A549 (cell line): ENCODE data around the gene RANBP9. TPM values are rescaled to one million over a fixed set of nuclear protein-coding genes. Genes with fewer than 3 reads are reported as not detected.

Source experiments
- ATAC-seq, 2 experiments: fragments of 200-7000 bp in 1 of 2; fragments of >200 bp in 1 of 2; cut with Nextera tagmentation in 1 of 2; cut with Tn5 transposase in 1 of 2; 3 replicates each; pipeline versions ENCODE4 v1.8.0 to v1.9.1; 2018 to 2020; ENCODE audit warnings: mild to moderate bottlenecking in 1 of 2, moderate library complexity in 1 of 2
- CTCF ChIA-PET: fragments of 300-600 bp; sonication (Branson Sonifier 250); formaldehyde crosslinking; extraction: SDS; loops from one replicate; lab custom pipeline; 2021; ENCODE audit warnings: antibody characterized with exemption, inconsistent platforms; lab: Yijun Ruan, JAX
- POLR2A ChIA-PET: fragments of 350-600 bp; formaldehyde crosslinking; extraction: SDS; loops from one replicate; lab custom pipeline; 2021; ENCODE audit warnings: antibody characterized with exemption, inconsistent platforms; lab: Yijun Ruan, JAX
- DNase-seq, 2 experiments: peaks; one replicate each; pipeline versions ENCODE4 v3.0.0 to v3.0.0-alpha.2; 2011 to 2016; ENCODE audit warnings: low read depth in 1 of 2, low spot score in 1 of 2
- FAIRE-seq: peaks from 2 replicates; lab custom pipeline; 2011; peaks lifted over from hg19 to GRCh38; lab: Jason Lieb, UNC
- H3K27ac ChIP-seq, 2 experiments: fragments of >200 bp; sonication (Bioruptor Twin); formaldehyde crosslinking; 3 replicates each; pipeline ENCODE4 v1.5.1; 2016 to 2017
- H3K4me1 ChIP-seq: fragments of >200 bp; sonication (Bioruptor Twin); formaldehyde crosslinking; 3 replicates; pipeline ENCODE4 v1.6.1; 2016
- H3K4me2 ChIP-seq: fragments of >200 bp; sonication (Bioruptor Twin); formaldehyde crosslinking; 3 replicates; pipeline ENCODE4 v1.6.1; 2016
- H3K4me3 ChIP-seq: fragments of >200 bp; sonication (Bioruptor Twin); formaldehyde crosslinking; 3 replicates; pipeline ENCODE4 v1.5.1; 2016
- H3K9me3 ChIP-seq: fragments of >200 bp; sonication (Bioruptor Twin); formaldehyde crosslinking; 3 replicates; pipeline ENCODE4 v1.6.1; 2016
- CHD2 ChIP-seq: fragments of 150-350 bp; IDR thresholded peaks from 2 replicates; pipeline ENCODE4 v1.6.1; 2014; ENCODE audit warnings: low read length; ENCODE audit not compliant: partially characterized antibody
- CHD4 ChIP-seq: fragments of 200-600 bp; sonication (generic); IDR thresholded peaks from 2 replicates; pipeline ENCODE4 v1.6.1; 2016; ENCODE audit warnings: antibody characterized with exemption, mild to moderate bottlenecking, borderline replicate concordance
- FOXS1 ChIP-seq: fragments of 250-450 bp; sonication (Bioruptor Pico); IDR thresholded peaks from 2 replicates; pipeline ENCODE4 v1.5.0; 2020; ENCODE audit warnings: mild to moderate bottlenecking, moderate library complexity
- GATA3 ChIP-seq: IDR thresholded peaks from 2 replicates; pipeline ENCODE4 v1.6.1; 2012; ENCODE audit warnings: borderline replicate concordance
- MYC ChIP-seq: IDR thresholded peaks from 2 replicates; pipeline ENCODE4 v1.6.1; 2012; ENCODE audit warnings: mild to moderate bottlenecking, inconsistent platforms, low read length, improper control_type of control experiment, borderline replicate concordance
- POLR2AphosphoS2 ChIP-seq: conservative IDR thresholded peaks from 2 replicates; pipeline ENCODE4 v1.6.1; 2012; ENCODE audit warnings: low read length, improper control_type of control experiment, inconsistent platforms
- RARB ChIP-seq: fragments of 250-450 bp; sonication (Bioruptor Pico); IDR thresholded peaks from 2 replicates; pipeline ENCODE4 v1.8.0; 2021; ENCODE audit warnings: mild to moderate bottlenecking, moderate library complexity
- TP53 ChIP-seq: fragments of 250-450 bp; sonication (Bioruptor Pico); IDR thresholded peaks from 2 replicates; pipeline ENCODE4 v1.5.0; 2021; ENCODE audit warnings: mild to moderate bottlenecking, moderate library complexity
- WGBS: methylation state at CpG from one replicate; pipeline ENCODE4 v1.1.6; 2017; ENCODE audit errors: missing lambda C conversion rate; 5-methylcytosine and 5-hydroxymethylcytosine counted together
- polyA plus RNA-seq, 4 experiments: library from polyadenylated mRNA; depleted of rRNA in 3 of 4; stranded (reverse); fragments of >200 nt; fragmentation: RNase III in 1 of 4; extraction: RNeasy Plus Mini Kit Qiagen cat#74134 plus additional on column Dnase treatment in 1 of 4; gene quantifications; 2 replicates in 3 of 4; 3 replicates in 1 of 4; pipeline ENCODE4 v1.2.3, GENCODE V29; 2011 to 2017
- TF ChIP-seq, protein P1 (sequence below): fragments of >200 bp; sonication (Bioruptor Twin); formaldehyde crosslinking; IDR thresholded peaks from 3 replicates; pipeline ENCODE4 v1.6.1; 2016
- TF ChIP-seq, protein P2 (sequence below): fragments of 200-600 bp; sonication (generic); IDR thresholded peaks from 2 replicates; pipeline ENCODE4 v1.6.1; 2016; ENCODE audit warnings: antibody characterized with exemption, mild to moderate bottlenecking, moderate library complexity
- TF ChIP-seq, protein P3 (sequence below): fragments of >200 bp; sonication (Bioruptor Twin); formaldehyde crosslinking; IDR thresholded peaks from 3 replicates; pipeline ENCODE4 v1.5.1; 2016
- TF ChIP-seq, protein P4 (sequence below): IDR thresholded peaks from 2 replicates; pipeline ENCODE4 v1.6.1; 2012; ENCODE audit warnings: low read depth, borderline replicate concordance
- TF ChIP-seq, protein P5 (sequence below): fragments of 250-450 bp; sonication (Bioruptor Pico); IDR thresholded peaks from 2 replicates; pipeline ENCODE4 v1.5.0; 2020; ENCODE audit warnings: low read depth, mild to moderate bottlenecking, moderate library complexity

The RANBP9 gene
- polyA plus RNA-seq, 2 of the 4 experiments (the other 2 are of a cell fraction) = 13.7 to 15.7 TPM

DNA sequence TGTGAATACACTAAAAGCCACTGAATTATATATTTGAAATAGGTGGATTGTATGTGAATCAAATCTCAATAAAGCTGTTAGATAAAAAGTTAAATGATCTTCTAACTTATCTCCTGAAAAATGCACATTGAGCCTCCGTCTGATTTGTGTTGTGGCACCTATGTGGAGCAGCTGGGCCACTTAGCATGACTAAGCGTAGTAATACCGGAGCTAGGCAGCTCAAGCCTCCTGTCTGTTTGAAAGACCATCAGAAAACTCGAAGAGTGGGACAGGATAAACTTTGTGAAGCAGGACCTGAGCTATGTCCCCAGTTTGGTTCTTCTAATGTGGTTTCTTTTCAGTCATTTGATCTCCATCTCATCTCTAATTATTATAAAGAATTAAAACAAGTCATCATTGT is 107.5 kb downstream of the RANBP9 start (continued):
- TF ChIP-seq, protein P1, sequence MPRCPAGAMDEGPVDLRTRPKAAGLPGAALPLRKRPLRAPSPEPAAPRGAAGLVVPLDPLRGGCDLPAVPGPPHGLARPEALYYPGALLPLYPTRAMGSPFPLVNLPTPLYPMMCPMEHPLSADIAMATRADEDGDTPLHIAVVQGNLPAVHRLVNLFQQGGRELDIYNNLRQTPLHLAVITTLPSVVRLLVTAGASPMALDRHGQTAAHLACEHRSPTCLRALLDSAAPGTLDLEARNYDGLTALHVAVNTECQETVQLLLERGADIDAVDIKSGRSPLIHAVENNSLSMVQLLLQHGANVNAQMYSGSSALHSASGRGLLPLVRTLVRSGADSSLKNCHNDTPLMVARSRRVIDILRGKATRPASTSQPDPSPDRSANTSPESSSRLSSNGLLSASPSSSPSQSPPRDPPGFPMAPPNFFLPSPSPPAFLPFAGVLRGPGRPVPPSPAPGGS = no peak
- TF ChIP-seq POLR2AphosphoS2 = no peak
- TF ChIP-seq TP53 (CRISPR knock-in tag) = no peak

DNA sequence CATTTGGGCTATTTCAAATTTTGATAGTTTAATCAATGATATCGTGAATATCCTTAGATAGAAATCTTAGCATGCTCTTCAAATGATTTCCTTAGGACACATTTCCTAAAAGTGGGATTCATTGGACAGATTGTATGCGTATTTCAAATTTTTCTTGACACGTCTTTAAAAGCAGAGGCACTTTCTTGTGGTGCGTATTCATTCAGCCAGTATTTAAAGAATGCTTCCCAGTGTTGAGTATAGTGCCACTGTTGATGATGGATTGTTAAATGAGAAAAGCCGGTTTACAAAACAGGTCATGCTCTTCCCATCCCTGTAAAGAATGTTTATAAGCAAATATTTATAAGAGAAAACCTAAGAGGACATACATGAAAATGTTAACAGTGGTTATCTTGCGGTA is 111.6 kb downstream of the RANBP9 start:
- Histone ChIP-seq H3K27ac (no peak overlapping the region), H3K4me1 (no peaks in the 10 kb centered on the region), H3K4me2 (no peak overlapping the region), H3K4me3 (no peak overlapping the region), H3K9me3 (no peaks in the 10 kb centered on the region)
- no peak for ATAC-seq
- POLR2A ChIA-PET = no interaction called here
- CTCF ChIA-PET = interaction anchor here (0.6 kb wide), 1 partner anchor 29 kb away, joined by 3 read pairs; no protein-coding TSS in a partner anchor
- DNase-seq = no peak
- 94% methylated on average over 6 of the region's 6 CpGs for WGBS
- TF ChIP-seq MYC = no peak
- no peak for FAIRE-seq

DNA sequence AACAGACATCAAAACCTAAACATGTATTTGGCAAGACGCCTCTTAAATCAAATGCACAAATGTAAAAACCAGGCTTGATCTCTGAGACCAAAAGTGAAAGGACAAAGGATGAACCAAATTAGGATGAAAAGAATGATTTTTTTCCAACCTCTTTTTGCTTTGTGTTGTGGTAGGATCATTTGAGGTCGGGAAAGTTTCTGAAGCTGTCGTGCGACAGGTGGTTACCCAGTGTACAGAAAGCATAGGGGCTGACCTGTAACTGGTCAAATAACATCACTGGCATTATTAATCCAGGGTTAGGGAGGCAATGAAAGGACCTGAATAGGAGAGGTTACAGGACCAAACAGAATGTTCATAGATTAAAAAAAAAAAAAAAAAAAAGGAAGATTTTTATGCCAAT is 114.6 kb downstream of the RANBP9 start:
- CTCF ChIA-PET = no interaction called here

More for the DNA sequence above, 114.6 kb downstream of the RANBP9 start:
- H3K4me3 ChIP-seq = no peak overlapping the region
- DNase-seq = no peak
- ATAC-seq = no peak
- TF ChIP-seq, protein P2, sequence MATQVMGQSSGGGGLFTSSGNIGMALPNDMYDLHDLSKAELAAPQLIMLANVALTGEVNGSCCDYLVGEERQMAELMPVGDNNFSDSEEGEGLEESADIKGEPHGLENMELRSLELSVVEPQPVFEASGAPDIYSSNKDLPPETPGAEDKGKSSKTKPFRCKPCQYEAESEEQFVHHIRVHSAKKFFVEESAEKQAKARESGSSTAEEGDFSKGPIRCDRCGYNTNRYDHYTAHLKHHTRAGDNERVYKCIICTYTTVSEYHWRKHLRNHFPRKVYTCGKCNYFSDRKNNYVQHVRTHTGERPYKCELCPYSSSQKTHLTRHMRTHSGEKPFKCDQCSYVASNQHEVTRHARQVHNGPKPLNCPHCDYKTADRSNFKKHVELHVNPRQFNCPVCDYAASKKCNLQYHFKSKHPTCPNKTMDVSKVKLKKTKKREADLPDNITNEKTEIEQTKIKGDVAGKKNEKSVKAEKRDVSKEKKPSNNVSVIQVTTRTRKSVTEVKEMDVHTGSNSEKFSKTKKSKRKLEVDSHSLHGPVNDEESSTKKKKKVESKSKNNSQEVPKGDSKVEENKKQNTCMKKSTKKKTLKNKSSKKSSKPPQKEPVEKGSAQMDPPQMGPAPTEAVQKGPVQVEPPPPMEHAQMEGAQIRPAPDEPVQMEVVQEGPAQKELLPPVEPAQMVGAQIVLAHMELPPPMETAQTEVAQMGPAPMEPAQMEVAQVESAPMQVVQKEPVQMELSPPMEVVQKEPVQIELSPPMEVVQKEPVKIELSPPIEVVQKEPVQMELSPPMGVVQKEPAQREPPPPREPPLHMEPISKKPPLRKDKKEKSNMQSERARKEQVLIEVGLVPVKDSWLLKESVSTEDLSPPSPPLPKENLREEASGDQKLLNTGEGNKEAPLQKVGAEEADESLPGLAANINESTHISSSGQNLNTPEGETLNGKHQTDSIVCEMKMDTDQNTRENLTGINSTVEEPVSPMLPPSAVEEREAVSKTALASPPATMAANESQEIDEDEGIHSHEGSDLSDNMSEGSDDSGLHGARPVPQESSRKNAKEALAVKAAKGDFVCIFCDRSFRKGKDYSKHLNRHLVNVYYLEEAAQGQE = no peak
- no peak for TF ChIP-seq CHD4
- TF ChIP-seq, protein P3, sequence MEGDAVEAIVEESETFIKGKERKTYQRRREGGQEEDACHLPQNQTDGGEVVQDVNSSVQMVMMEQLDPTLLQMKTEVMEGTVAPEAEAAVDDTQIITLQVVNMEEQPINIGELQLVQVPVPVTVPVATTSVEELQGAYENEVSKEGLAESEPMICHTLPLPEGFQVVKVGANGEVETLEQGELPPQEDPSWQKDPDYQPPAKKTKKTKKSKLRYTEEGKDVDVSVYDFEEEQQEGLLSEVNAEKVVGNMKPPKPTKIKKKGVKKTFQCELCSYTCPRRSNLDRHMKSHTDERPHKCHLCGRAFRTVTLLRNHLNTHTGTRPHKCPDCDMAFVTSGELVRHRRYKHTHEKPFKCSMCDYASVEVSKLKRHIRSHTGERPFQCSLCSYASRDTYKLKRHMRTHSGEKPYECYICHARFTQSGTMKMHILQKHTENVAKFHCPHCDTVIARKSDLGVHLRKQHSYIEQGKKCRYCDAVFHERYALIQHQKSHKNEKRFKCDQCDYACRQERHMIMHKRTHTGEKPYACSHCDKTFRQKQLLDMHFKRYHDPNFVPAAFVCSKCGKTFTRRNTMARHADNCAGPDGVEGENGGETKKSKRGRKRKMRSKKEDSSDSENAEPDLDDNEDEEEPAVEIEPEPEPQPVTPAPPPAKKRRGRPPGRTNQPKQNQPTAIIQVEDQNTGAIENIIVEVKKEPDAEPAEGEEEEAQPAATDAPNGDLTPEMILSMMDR = no peak
- no peak for TF ChIP-seq RARB
- no peak for TF ChIP-seq CHD2
- no peak for TF ChIP-seq GATA3
- TF ChIP-seq, protein P4, sequence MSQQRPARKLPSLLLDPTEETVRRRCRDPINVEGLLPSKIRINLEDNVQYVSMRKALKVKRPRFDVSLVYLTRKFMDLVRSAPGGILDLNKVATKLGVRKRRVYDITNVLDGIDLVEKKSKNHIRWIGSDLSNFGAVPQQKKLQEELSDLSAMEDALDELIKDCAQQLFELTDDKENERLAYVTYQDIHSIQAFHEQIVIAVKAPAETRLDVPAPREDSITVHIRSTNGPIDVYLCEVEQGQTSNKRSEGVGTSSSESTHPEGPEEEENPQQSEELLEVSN = no peak
- TF ChIP-seq, protein P5, sequence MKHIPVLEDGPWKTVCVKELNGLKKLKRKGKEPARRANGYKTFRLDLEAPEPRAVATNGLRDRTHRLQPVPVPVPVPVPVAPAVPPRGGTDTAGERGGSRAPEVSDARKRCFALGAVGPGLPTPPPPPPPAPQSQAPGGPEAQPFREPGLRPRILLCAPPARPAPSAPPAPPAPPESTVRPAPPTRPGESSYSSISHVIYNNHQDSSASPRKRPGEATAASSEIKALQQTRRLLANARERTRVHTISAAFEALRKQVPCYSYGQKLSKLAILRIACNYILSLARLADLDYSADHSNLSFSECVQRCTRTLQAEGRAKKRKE (CRISPR knock-in tag) = no peak
- TF ChIP-seq FOXS1 = no peak
- H3K9me3 ChIP-seq = no peaks in the 10 kb centered on the region
- no peak overlapping the region for H3K27ac ChIP-seq
- no peak overlapping the region for H3K4me2 ChIP-seq
- 85% methylated on average over 4 of the region's 4 CpGs for WGBS
- no peaks in the 10 kb centered on the region for H3K4me1 ChIP-seq
- POLR2A ChIA-PET = no interaction called here
- no peak for FAIRE-seq
